OCI-LY7 (cell line): ENCODE data around the gene ALG1. TPM values are rescaled to one million over a fixed set of nuclear protein-coding genes. Genes with fewer than 3 reads are reported as not detected.

Experiments used
- BruUV-seq: library from RNA; stranded (reverse); fragments of 400-500 nt; replicated peaks from 2 replicates; lab custom pipeline; 2021; lab: Mats Ljungman, UMichigan
- CTCF ChIA-PET: fragments of 300-600 bp; sonication (Branson Sonifier 250); formaldehyde crosslinking; loops from one replicate; lab custom pipeline; 2022; ENCODE audit warnings: antibody characterized with exemption; ENCODE audit not compliant: unreplicated experiment; lab: Charles Lee
- POLR2A ChIA-PET: fragments of 300-600 bp; sonication (Branson Sonifier 250); formaldehyde crosslinking; loops from one replicate; lab custom pipeline; 2022; ENCODE audit warnings: antibody characterized with exemption; lab: Charles Lee
- DNase-seq: peaks from one replicate; pipeline ENCODE4 v3.0.0-alpha.2; 2015; ENCODE audit warnings: low spot score
- H2AFZ ChIP-seq: fragments of 200-600 bp; sonication (generic), shearing (Covaris generic); 2 replicates; pipeline ENCODE4 v1.6.1; 2014; ENCODE audit warnings: mild to moderate bottlenecking, antibody characterized with exemption, low read length, moderate library complexity
- H3K27ac ChIP-seq: fragments of 200-600 bp; sonication (generic); 2 replicates; pipeline ENCODE4 v1.5.1; 2014; ENCODE audit warnings: mixed run types, low read depth, mild to moderate bottlenecking, moderate library complexity, low read length, inconsistent platforms; ENCODE audit not compliant: poor library complexity, severe bottlenecking
- H3K36me3 ChIP-seq: fragments of 200-600 bp; sonication (generic); 2 replicates; pipeline ENCODE4 v1.6.1; 2014; ENCODE audit warnings: mild to moderate bottlenecking, antibody characterized with exemption, low read length, moderate library complexity, mixed read lengths; ENCODE audit not compliant: insufficient read depth
- H3K4me1 ChIP-seq: fragments of 200-600 bp; sonication (generic); 2 replicates; pipeline ENCODE4 v1.5.1; 2014; ENCODE audit warnings: mild to moderate bottlenecking, low read length; ENCODE audit not compliant: insufficient read depth, poor library complexity, severe bottlenecking
- H3K4me2 ChIP-seq: fragments of 200-600 bp; sonication (generic); 2 replicates; pipeline ENCODE4 v1.6.1; 2014; ENCODE audit warnings: mild to moderate bottlenecking, low read length
- H3K4me3 ChIP-seq: fragments of 200-600 bp; sonication (generic); 2 replicates; pipeline ENCODE4 v1.5.1; 2014; ENCODE audit warnings: mild to moderate bottlenecking, low read depth, low read length; ENCODE audit not compliant: poor library complexity, severe bottlenecking
- H3K79me2 ChIP-seq: fragments of 200-600 bp; sonication (generic); 2 replicates; pipeline ENCODE4 v1.6.1; 2016; ENCODE audit warnings: low read depth, mild to moderate bottlenecking, low read length, moderate library complexity, mixed read lengths; ENCODE audit not compliant: insufficient read depth
- H3K9me2 ChIP-seq: fragments of 200-600 bp; sonication (generic); 2 replicates; pipeline ENCODE4 v1.6.1; 2016; ENCODE audit warnings: mild to moderate bottlenecking, low read length, mixed read lengths; ENCODE audit not compliant: insufficient read depth
- H3K9me3 ChIP-seq: fragments of 200-600 bp; sonication (generic); 2 replicates; pipeline ENCODE4 v1.6.1; 2014; ENCODE audit warnings: mild to moderate bottlenecking, mixed run types, low read length, mixed read lengths
- H4K20me1 ChIP-seq: fragments of 200-600 bp; sonication (generic); 2 replicates; pipeline ENCODE4 v1.6.1; 2014; ENCODE audit warnings: mild to moderate bottlenecking, antibody characterized with exemption, low read length, moderate library complexity, mixed read lengths; ENCODE audit not compliant: insufficient read depth
- EZH2phosphoT487 ChIP-seq: fragments of 200-600 bp; sonication (generic); IDR thresholded peaks from 2 replicates; pipeline ENCODE4 v1.6.1; 2018; ENCODE audit warnings: low read depth, borderline replicate concordance, mild to moderate bottlenecking, mixed run types, antibody characterized with exemption, low read length, moderate library complexity, mixed read lengths
- intact Hi-C: fragments of 100-400 bp; cut with micrococcal nuclease; formaldehyde crosslinking; loops from one replicate; pipeline ENCODE4 v1.10.0; 2022; ENCODE audit not compliant: unreplicated experiment
- total RNA-seq, 2 experiments: library from RNA; depleted of rRNA in 1 of 2; stranded (reverse); fragments of >200 nt in 1 of 2; shearing (Covaris generic) in 1 of 2; gene quantifications; 2 replicates each; pipeline ENCODE4 v1.2.3, GENCODE V29; 2014 to 2022
- TF ChIP-seq, protein P1 (sequence below): fragments of 200-600 bp; sonication (generic); conservative IDR thresholded peaks from 2 replicates; pipeline ENCODE4 v1.5.1; 2014; ENCODE audit warnings: mild to moderate bottlenecking, antibody characterized with exemption, low read length, moderate library complexity, mixed read lengths

Gene ALG1
- total RNA-seq, 2 experiments from 2014 or later, result 13.7 to 23.1 TPM

- peak overlapping the region; percentile 57 for H3K27ac ChIP-seq
- no peak for DNase-seq
- H3K9me2 ChIP-seq, result no peaks in the 10 kb centered on the region
- H3K4me1 ChIP-seq, result peaks cover 19% of the 10 kb centered on the region
- ChIA-PET POLR2A (interaction anchor here (1.7 to 1.8 kb wide), 2 partner anchors 27 to 37 kb away, joined by 4 to 7 read pairs; partner anchors contain the start of gene NAGPA), CTCF (no interaction called here)
- H3K4me2 ChIP-seq, result peak overlapping the region; percentile 78
- TF ChIP-seq, protein P1, sequence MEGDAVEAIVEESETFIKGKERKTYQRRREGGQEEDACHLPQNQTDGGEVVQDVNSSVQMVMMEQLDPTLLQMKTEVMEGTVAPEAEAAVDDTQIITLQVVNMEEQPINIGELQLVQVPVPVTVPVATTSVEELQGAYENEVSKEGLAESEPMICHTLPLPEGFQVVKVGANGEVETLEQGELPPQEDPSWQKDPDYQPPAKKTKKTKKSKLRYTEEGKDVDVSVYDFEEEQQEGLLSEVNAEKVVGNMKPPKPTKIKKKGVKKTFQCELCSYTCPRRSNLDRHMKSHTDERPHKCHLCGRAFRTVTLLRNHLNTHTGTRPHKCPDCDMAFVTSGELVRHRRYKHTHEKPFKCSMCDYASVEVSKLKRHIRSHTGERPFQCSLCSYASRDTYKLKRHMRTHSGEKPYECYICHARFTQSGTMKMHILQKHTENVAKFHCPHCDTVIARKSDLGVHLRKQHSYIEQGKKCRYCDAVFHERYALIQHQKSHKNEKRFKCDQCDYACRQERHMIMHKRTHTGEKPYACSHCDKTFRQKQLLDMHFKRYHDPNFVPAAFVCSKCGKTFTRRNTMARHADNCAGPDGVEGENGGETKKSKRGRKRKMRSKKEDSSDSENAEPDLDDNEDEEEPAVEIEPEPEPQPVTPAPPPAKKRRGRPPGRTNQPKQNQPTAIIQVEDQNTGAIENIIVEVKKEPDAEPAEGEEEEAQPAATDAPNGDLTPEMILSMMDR, result no peak
- TF ChIP-seq EZH2phosphoT487, result no peak
- intact Hi-C loops, result loop anchor here (2.0 kb wide), 1 partner anchor 25 kb away; the partner anchor contains the start of gene EEF2KMT
- peaks cover 13% of the 10 kb centered on the region; the same call in 1 of the 2 replicates for H3K79me2 ChIP-seq
- no peaks in the 10 kb centered on the region for H4K20me1 ChIP-seq
- peak overlapping the region; percentile 78 for H3K4me3 ChIP-seq
- H3K36me3 ChIP-seq, result peaks cover 27% of the 10 kb centered on the region
- peak overlapping the region; percentile 97 for H2AFZ ChIP-seq
- BruUV-seq, result no TSS peak
- H3K9me3 ChIP-seq, result no peaks in the 10 kb centered on the region
These were observed 332 bp upstream of the ALG1 start for GRCh38 chr16:5071341-5071680.

DNA sequence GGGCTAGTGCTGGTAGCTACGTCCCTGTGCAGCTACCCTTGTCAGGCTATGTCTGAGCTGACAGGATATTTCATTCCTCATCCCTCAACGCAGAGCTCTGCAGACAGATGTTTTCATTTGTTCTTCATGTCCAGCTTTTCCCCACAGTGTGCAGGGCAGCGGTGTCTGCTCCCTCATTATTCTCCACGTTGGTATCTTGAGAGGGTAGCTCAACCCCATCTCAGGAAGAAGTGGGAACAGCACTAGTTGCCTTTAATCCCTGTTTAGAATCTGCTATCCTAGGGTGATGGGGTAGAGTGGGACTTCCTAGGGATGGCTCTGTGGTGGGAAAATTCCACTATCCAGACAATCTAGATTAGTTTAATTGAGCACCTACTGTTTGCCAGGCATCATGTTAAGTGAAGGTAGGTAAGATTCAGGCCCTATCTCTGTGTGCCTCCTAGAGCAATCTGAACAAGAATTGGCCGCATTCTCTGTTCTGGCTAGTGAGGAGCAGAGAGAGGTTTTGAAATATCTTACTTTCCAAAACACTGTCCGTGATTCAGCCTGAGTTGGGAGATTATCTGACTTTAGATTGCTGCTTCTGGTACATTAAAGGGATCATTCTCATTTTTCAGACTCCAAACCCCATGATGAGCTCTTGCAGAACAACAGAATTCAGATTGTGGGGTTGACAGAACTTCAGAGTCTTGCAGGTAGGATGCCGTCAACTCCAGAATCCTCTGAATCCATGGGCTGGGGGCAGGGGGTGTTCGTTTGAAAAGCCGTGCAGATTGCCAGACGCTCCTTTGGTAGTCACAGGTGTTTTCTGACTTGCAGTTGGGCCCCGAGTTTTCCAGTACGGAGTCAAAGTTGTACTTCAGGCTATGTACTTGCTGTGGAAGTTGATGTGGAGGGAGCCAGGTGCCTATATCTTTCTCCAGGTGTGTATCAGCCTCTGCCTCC lies 963 bp downstream of the ALG1 start:
- peak overlapping the region; percentile 57 for H3K27ac ChIP-seq
- H2AFZ ChIP-seq, result peak overlapping the region; percentile 97; the same call in 1 of the 2 replicates
- H3K9me3 ChIP-seq, result no peaks in the 10 kb centered on the region
- ChIA-PET CTCF (interaction anchor here (0.6 to 1.1 kb wide), 2 partner anchors 18 to 21 kb away, joined by 3 to 5 read pairs; no protein-coding TSS in a partner anchor), POLR2A (interaction anchor here (0.5 to 1.8 kb wide), 4 partner anchors 10 to 216 kb away, joined by 3 to 7 read pairs (median 4); no protein-coding TSS in a partner anchor)
- H3K36me3 ChIP-seq, result peaks cover 36% of the 10 kb centered on the region
- TF ChIP-seq, protein P1, result no peak
- TF ChIP-seq EZH2phosphoT487, result no peak
- H3K79me2 ChIP-seq, result peaks cover 13% of the 10 kb centered on the region; the same call in 1 of the 2 replicates
- H3K4me2 ChIP-seq, result peak overlapping the region; percentile 78
- no peaks in the 10 kb centered on the region for H4K20me1 ChIP-seq
- H3K4me3 ChIP-seq, result peak overlapping the region; percentile 78
- H3K9me2 ChIP-seq, result no peaks in the 10 kb centered on the region
- intact Hi-C loops, result no loop called here
- BruUV-seq, result TSS peak; percentile 68
- peaks cover 19% of the 10 kb centered on the region for H3K4me1 ChIP-seq
- DNase-seq, result no peak
